Right lobe of liver (tissue), 6 donors: Measurements from ENCODE around the gene RORC. TPM values are rescaled to one million over a fixed set of nuclear protein-coding genes. Genes with fewer than 3 reads are reported as not detected.
"Not testable (repeated sequence)": the region's sequence is repeated elsewhere in the genome, so short reads cannot be mapped to it uniquely, and the experiment has no call there.

Experiments used
- ATAC-seq, 4 donors: fragments of 200-7000 bp; cut with Tn5 transposase; one replicate each; pipeline ENCODE4 v1.9.1; 2020; ENCODE audit warnings: mild to moderate bottlenecking in 4 of 4, moderate library complexity in 4 of 4
- DNase-seq, 3 donors: peaks; one replicate each; pipeline ENCODE4 v3.0.0-alpha.2; 2020
- H3K27ac ChIP-seq, 3 donors: fragments of 200-600 bp; one replicate each; pipeline ENCODE4 v1.8.0; 2022
- H3K27me3 ChIP-seq, 2 donors: fragments of 200-600 bp; one replicate each; pipeline ENCODE4 v1.8.0; 2022
- H3K36me3 ChIP-seq, 4 donors: fragments of 200-600 bp; sonication (generic) in 1 of 4; one replicate each; pipeline versions ENCODE4 v1.5.1 to v1.8.0; 2017 to 2022; ENCODE audit warnings: control low read depth in 1 of 4
- H3K4me1 ChIP-seq, 4 donors: fragments of 200-600 bp; sonication (generic) in 1 of 4; one replicate each; pipeline versions ENCODE4 v1.5.1 to v1.8.0; 2017 to 2022; ENCODE audit warnings: control low read depth in 1 of 4
- H3K4me3 ChIP-seq, 3 donors: fragments of 200-600 bp; one replicate each; pipeline ENCODE4 v1.8.0; 2022
- H3K9me3 ChIP-seq, 4 donors: fragments of 200-600 bp; sonication (generic) in 1 of 4; one replicate each; pipeline versions ENCODE4 v1.5.1 to v1.8.0; 2017 to 2022; ENCODE audit warnings: control low read depth in 1 of 4
- CTCF ChIP-seq, 4 donors: fragments of 200-600 bp in 3 of 4; fragments of 450-650 bp in 1 of 4; IDR thresholded peaks; one replicate each; pipeline versions ENCODE4 v1.5.1 to v1.8.0; 2016 to 2022; ENCODE audit warnings: antibody characterized with exemption in 4 of 4, mild to moderate bottlenecking in 2 of 4
- POLR2A ChIP-seq: fragments of 450-650 bp; IDR thresholded peaks from one replicate; pipeline ENCODE4 v1.6.1; 2017; ENCODE audit warnings: antibody characterized with exemption, mild to moderate bottlenecking
- WGBS: methylation state at CpG from one replicate; pipeline ENCODE4 v1.1.6; 2018; ENCODE audit warnings: low coverage, low lambda C conversion rate; ENCODE audit not compliant: insufficient coverage; ENCODE audit errors: missing lambda C conversion rate; 5-methylcytosine and 5-hydroxymethylcytosine counted together
- intact Hi-C, 2 donors: fragments of 100-400 bp; cut with DNase I; formaldehyde crosslinking; loops; one replicate each; pipeline versions ENCODE4 v1.11.2 to v1.14.1; 2022
- total RNA-seq, 6 experiments: library from RNA; depleted of rRNA in 2 of 6; stranded (reverse); fragments of >200 nt in 2 of 6; fragmentation: NEBNext Ultra II Directional in 3 of 6; extraction: Animal tissue kit (Norgen Biotek cat#: 25700) in 3 of 6; gene quantifications; one replicate each; pipeline versions ENCODE4 v1.1.0 to v1.2.4, GENCODE V29; 2016 to 2023
- donor health status: DM: no; HTN: yes; CAD: no.
- donor health status: DM: no; HTN: no; CAD: no.
- donor health status: DM: no; HTN: no; CAD: no.
- donor health status: DM: no; HTN: yes; CAD: no.
- donor health status: DM: no; HTN: yes; CAD: no.

RORC gene
- total RNA-seq, 6 experiments from 2014 or later, result 13.3 to 33.9 (median 21.5) TPM

- H3K4me1 ChIP-seq, result peaks cover 0 to 11% (median 0%) of the 10 kb centered on the region in 4 donors
- H3K27ac ChIP-seq, result no peak overlapping the region
- H3K36me3 ChIP-seq, result no peaks in the 10 kb centered on the region
- no peaks in the 10 kb centered on the region for H3K27me3 ChIP-seq
- no peak for ATAC-seq
- H3K4me3 ChIP-seq, result no peak overlapping the region
- DNase-seq, result no peak
- no peaks in the 10 kb centered on the region for H3K9me3 ChIP-seq
- intact Hi-C loops, result no loop called here
- WGBS, result 88% methylated on average over 3 of the region's 3 CpGs
- TF ChIP-seq CTCF (IDR thresholded peaks at IDR 0.05), result no peak
Observed at GRCh38 chr1:151787689-151788088, 43.9 kb downstream of the RORC start.

GRCh38 chr1:151783796-151784195 is 47.8 kb downstream of the RORC start:
- H3K27me3 ChIP-seq, result no peaks in the 10 kb centered on the region
- no peak overlapping the region for H3K27ac ChIP-seq
- ATAC-seq (peak in 3 of 4 donors; percentile 20 to 46 (median 24)), DNase-seq (no peak)
- no peak for TF ChIP-seq CTCF (IDR thresholded peaks at IDR 0.05)
- TF ChIP-seq POLR2A, result no peak
- intact Hi-C loops, result no loop called here
- 67% methylated on average over 2 of the region's 2 CpGs for WGBS
- no peaks in the 10 kb centered on the region for H3K9me3 ChIP-seq
- no peak overlapping the region for H3K4me3 ChIP-seq
- H3K4me1 ChIP-seq, result no peaks in the 10 kb centered on the region
- peaks cover 0 to 5% (median 0%) of the 10 kb centered on the region in 4 donors for H3K36me3 ChIP-seq

GRCh38 chr1:151782741-151783140 is 48.9 kb downstream of the RORC start:
- Histone ChIP-seq H3K36me3 (peaks cover 0 to 10% (median 1%) of the 10 kb centered on the region in 4 donors), H3K4me3 (no peak overlapping the region), H3K27me3 (no peaks in the 10 kb centered on the region), H3K4me1 (no peaks in the 10 kb centered on the region), H3K9me3 (no peaks in the 10 kb centered on the region), H3K27ac (no peak overlapping the region)
- intact Hi-C loops, result no loop called here
- DNase-seq (no peak), ATAC-seq (no peak)
- TF ChIP-seq POLR2A, result no peak
- no peak for TF ChIP-seq CTCF (IDR thresholded peaks at IDR 0.05)
- 91% methylated on average over 2 of the region's 3 CpGs for WGBS

GRCh38 chr1:151782026-151782425 is 49.6 kb downstream of the RORC start:
- H3K4me3 ChIP-seq, H3K27ac ChIP-seq, H3K9me3 ChIP-seq, DNase-seq, intact Hi-C loops, H3K27me3 ChIP-seq, ATAC-seq, H3K4me1 ChIP-seq: not testable (repeated sequence)
- 92% methylated on average over 3 of the region's 5 CpGs for WGBS
- peaks cover 0 to 10% (median 1%) of the 10 kb centered on the region in 4 donors for H3K36me3 ChIP-seq

GRCh38 chr1:151780736-151781135 is 50.9 kb downstream of the RORC start:
- DNase-seq, H3K4me1 ChIP-seq, intact Hi-C loops, H3K4me3 ChIP-seq, ATAC-seq, H3K27me3 ChIP-seq, H3K9me3 ChIP-seq, H3K27ac ChIP-seq: not testable (repeated sequence)
- 96% methylated on average over 4 of the region's 5 CpGs for WGBS
- peaks cover 0 to 10% (median 1%) of the 10 kb centered on the region in 4 donors for H3K36me3 ChIP-seq

GRCh38 chr1:151779852-151780251 is 51.8 kb downstream of the RORC start:
- peaks cover 0 to 10% (median 1%) of the 10 kb centered on the region in 4 donors for H3K36me3 ChIP-seq
- no peak overlapping the region for H3K27ac ChIP-seq
- intact Hi-C loops, result no loop called here
- no peaks in the 10 kb centered on the region for H3K9me3 ChIP-seq
- no peak overlapping the region for H3K4me3 ChIP-seq
- ATAC-seq (no peak), DNase-seq (no peak)
- no peak for TF ChIP-seq CTCF (IDR thresholded peaks at IDR 0.05)
- TF ChIP-seq POLR2A, result no peak
- no peaks in the 10 kb centered on the region for H3K27me3 ChIP-seq
- WGBS, result 60% methylated on average over 1 of the region's 4 CpGs
- peaks cover 0 to 15% (median 2%) of the 10 kb centered on the region in 4 donors for H3K4me1 ChIP-seq
